ENCODE measurements around the gene CFB. TPM values are rescaled to one million over a fixed set of nuclear protein-coding genes. Genes with fewer than 3 reads are reported as not detected.

The CFB gene
- total and polyA plus RNA-seq, 2 of the 13 experiments (the other 11 are each of a cell fraction or from before 2014, with no cell fraction given), result 171 to 513 TPM

- TF ChIP-seq, protein P1, sequence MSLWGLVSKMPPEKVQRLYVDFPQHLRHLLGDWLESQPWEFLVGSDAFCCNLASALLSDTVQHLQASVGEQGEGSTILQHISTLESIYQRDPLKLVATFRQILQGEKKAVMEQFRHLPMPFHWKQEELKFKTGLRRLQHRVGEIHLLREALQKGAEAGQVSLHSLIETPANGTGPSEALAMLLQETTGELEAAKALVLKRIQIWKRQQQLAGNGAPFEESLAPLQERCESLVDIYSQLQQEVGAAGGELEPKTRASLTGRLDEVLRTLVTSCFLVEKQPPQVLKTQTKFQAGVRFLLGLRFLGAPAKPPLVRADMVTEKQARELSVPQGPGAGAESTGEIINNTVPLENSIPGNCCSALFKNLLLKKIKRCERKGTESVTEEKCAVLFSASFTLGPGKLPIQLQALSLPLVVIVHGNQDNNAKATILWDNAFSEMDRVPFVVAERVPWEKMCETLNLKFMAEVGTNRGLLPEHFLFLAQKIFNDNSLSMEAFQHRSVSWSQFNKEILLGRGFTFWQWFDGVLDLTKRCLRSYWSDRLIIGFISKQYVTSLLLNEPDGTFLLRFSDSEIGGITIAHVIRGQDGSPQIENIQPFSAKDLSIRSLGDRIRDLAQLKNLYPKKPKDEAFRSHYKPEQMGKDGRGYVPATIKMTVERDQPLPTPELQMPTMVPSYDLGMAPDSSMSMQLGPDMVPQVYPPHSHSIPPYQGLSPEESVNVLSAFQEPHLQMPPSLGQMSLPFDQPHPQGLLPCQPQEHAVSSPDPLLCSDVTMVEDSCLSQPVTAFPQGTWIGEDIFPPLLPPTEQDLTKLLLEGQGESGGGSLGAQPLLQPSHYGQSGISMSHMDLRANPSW (CRISPR knock-in tag; IDR thresholded peaks at IDR 0.05; ENCODE audit: borderline replicate concordance), result no peak; the same call in 1 of the 2 replicates
- TF ChIP-seq TRIM22 (IDR thresholded peaks at IDR 0.05) (no peak), LCORL (IDR thresholded peaks at IDR 0.05) (no peak), LCORL (CRISPR knock-in tag; IDR thresholded peaks at IDR 0.05) (peak; percentile 83; the same call in 1 of the 2 replicates), CEBPG (CRISPR knock-in tag; IDR thresholded peaks at IDR 0.05) (peak; percentile 59), FOXO1 (CRISPR knock-in tag; IDR thresholded peaks at IDR 0.05) (peak; percentile 35), PRDM15 (CRISPR knock-in tag; IDR thresholded peaks at IDR 0.05) (peak; percentile 67; the same call in 1 of the 2 replicates), ZFP91 (CRISPR knock-in tag; IDR thresholded peaks at IDR 0.05; ENCODE audit: borderline replicate concordance) (peak; percentile 97), RXRA (CRISPR knock-in tag; IDR thresholded peaks at IDR 0.05) (peak; percentile 75; the same call in 1 of the 2 replicates), HIC2 (CRISPR knock-in tag; IDR thresholded peaks at IDR 0.05; ENCODE audit: low read depth) (peak; percentile 44; the same call in 1 of the 2 replicates), PRPF4 (IDR thresholded peaks at IDR 0.05; ENCODE audit: low read depth, low read length, poor library complexity, severe bottlenecking) (no peak), CAMTA2 (CRISPR knock-in tag; IDR thresholded peaks at IDR 0.05; ENCODE audit: borderline replicate concordance) (no peak), ZBTB37 (CRISPR knock-in tag; IDR thresholded peaks at IDR 0.05) (no peak)
Observed at GRCh38 chr6:31958741-31959739, 13.1 kb downstream of the CFB start, which contains the start of the genes NELFE and SKIC2 (continued).
